Cerebellar cortex (tissue), 1 donor: ENCODE results near the gene CNGA4.
"Not testable (repeated sequence)": the region's sequence is repeated elsewhere in the genome, so short reads cannot be mapped to it uniquely, and the experiment has no call there.

ENCODE experiments used
- DNase-seq: peaks from one replicate; pipeline ENCODE4 v3.0.0-alpha.2; 2015; ENCODE audit warnings: low spot score

CNGA4 gene

GRCh38 chr11:6268820-6269219 is 29.9 kb downstream of the CNGA4 start:
- DNase-seq = no peak

GRCh38 chr11:6269994-6270393 is 31.1 kb downstream of the CNGA4 start:
- no peak for DNase-seq

- DNase-seq = no peak
These were observed 31.8 kb downstream of the CNGA4 start for GRCh38 chr11:6270584-6271246.

- DNase-seq = no peak
These were observed 32.7 kb downstream of the CNGA4 start for GRCh38 chr11:6271598-6271997.

GRCh38 chr11:6273188-6273587 is 34.3 kb downstream of the CNGA4 start:
- peak; percentile 93 for DNase-seq

GRCh38 chr11:6280809-6281208 is 41.9 kb downstream of the CNGA4 start:
- DNase-seq = not testable (repeated sequence)

GRCh38 chr11:6283453-6284023 is 44.6 kb downstream of the CNGA4 start:
- DNase-seq = no peak

GRCh38 chr11:6284250-6284649 is 45.4 kb downstream of the CNGA4 start:
- DNase-seq = no peak

GRCh38 chr11:6285019-6285418 is 46.1 kb downstream of the CNGA4 start:
- no peak for DNase-seq
